NCI-H2196 treated with DMSO at 0.1 percent for 48 hours (cell line): ENCODE measurements around the gene GRIK1.

Source experiments
- DNase-seq: peaks from one replicate; lab custom pipeline; 2025; ENCODE audit not compliant: unreplicated experiment; lab: John Stamatoyannopoulos, UW

GRIK1 gene

GRCh38 chr21:29549614-29550013 is 390.2 kb downstream of the GRIK1 start:
- DNase-seq = no peak

DNA sequence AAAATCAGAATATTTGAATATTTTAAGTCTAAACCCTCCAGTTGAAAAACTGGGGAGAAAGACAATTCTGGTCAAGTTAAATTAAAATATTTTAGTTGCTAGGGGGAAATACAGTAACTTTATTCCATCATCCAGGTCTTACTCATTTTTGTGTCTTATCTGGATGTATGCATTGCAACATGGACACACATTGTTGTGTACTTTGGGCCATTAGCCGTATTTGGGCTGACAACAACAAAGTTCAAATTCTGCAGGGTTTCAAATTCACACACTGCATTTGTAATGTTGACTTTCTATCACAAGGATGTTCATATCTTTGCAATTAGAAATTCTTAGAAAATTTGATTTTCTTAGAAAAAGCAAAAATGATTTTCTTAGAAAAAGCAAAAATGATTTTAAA is 391.8 kb downstream of the GRIK1 start:
- DNase-seq = no peak

DNA sequence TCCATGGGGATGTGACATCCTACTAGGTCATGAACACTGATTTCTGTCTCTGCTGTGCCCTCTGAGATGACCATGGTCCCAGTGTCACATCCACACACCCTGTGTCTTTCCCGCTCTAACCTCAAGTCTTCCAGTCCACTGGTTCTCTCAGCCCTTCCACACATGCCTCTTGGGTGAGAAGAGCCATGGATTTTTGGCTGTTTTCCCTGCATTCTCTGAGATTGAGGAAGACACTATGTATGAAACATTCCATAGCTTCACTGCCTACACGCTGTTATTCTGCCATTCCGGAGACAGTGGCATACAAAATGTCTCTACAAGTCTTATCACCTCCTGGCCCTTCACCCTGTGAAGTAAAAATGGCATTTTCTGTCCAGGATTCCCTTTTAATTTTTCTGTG is 393.7 kb downstream of the GRIK1 start:
- DNase-seq = no peak

DNA sequence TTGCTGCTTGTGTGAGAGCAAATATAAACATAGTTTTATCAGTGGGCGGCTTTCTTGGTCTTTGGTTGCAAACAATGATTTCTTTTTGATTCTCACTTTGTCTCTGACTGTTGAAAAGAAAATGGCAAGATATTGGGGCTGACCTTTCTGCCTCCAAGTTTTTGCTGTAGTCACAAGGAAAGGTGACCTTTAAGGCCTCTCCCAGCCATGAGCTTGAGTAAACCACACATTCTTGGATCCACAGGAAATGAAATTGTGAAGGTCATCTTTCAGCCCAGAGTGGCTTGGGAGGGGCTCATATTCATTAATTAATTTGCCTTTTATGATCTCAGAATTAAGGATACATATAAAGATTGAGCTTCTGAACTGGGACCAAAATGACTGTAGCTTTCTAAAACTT is 399.5 kb downstream of the GRIK1 start:
- DNase-seq = no peak

- DNase-seq = no peak
Observed at GRCh38 chr21:29538115-29538514, 401.7 kb downstream of the GRIK1 start.

- no peak for DNase-seq
Observed at GRCh38 chr21:29534448-29534847, 405.3 kb downstream of the GRIK1 start.

- no peak for DNase-seq
Observed at GRCh38 chr21:29529139-29529538, 410.7 kb downstream of the GRIK1 start.

GRCh38 chr21:29526545-29526944 is 413.3 kb downstream of the GRIK1 start:
- no peak for DNase-seq

DNA sequence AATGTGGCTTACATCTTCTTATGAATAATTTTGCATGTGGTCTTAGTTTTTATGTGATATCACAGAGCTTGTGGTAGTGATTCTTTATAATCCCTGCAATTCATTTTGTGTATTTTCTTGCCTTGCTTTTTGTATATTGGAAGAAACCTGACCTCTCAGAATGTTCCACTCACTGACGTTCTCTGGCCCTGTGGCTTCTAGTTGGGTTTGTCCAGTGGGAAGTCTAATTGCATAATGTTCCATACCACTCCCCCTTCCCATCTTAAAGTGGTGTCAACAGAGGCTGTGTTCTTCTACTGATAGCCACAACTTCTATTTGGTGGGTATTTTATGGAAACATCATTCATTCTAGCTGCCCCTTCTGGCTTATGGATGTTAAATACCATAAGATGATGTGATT is 415.7 kb downstream of the GRIK1 start:
- DNase-seq = no peak

DNA sequence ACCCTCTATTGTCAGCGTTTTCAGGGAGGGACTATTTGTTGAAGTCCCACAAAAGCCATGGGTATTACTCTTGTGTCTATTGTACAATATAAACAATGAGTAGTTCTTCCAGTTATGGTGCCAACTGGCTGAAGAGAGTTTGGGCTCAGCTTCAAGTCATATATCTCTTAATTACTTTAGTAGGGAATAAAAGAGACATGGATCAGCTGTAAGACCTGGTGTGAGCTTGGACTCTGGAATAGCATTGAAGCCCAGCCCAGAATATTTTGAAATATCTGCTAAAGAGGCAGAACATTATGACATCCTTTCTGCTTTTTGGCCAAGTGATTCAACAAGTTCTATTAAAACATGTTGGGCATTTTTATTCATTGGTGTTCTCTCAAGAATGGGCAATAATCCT is 416.1 kb downstream of the GRIK1 start:
- DNase-seq = no peak

DNA sequence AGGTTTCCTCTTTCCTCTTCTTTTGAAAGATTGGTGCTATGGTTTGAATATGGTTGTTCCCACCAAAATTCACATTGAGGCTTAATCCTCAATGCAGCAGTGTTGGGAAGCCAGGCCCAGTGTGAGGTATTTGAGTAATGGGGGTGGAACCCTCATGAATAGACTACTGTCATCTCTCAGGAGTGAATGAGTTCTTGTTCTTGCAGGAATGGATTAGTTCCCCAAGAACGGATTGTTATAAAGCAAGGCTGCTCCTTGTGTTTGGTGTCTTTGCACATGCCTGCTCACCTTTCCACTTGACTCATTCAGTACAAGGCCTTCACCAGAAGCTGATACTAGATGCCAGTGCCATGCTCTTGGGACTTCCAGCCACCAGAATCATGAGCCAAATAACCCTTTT is 417.9 kb downstream of the GRIK1 start:
- DNase-seq = no peak

DNA sequence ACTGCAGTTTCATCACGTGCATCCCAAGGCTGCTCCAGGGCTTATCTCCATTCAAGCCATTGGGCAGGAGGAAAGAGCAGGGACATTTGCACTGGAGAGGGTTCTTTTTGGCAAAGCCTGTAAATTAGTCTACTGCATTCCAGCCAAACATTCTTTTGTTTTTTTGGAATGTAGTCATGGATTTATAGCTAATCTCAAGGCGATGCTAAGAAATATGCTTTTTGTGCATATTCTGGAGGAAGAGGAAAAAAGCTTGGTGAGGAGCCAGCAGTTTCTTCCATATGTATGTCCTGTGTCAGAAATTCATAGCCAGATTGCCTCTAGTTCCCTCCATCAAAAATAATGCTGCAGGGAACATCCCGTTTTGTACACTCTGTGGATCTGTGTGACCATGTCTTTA is 419.6 kb downstream of the GRIK1 start:
- no peak for DNase-seq

- DNase-seq = no peak
Observed at GRCh38 chr21:29514652-29515247, 425.0 kb downstream of the GRIK1 start.

GRCh38 chr21:29513535-29513934 is 426.3 kb downstream of the GRIK1 start:
- DNase-seq = no peak

- no peak for DNase-seq
Observed at GRCh38 chr21:29511096-29511495, 428.7 kb downstream of the GRIK1 start.

DNA sequence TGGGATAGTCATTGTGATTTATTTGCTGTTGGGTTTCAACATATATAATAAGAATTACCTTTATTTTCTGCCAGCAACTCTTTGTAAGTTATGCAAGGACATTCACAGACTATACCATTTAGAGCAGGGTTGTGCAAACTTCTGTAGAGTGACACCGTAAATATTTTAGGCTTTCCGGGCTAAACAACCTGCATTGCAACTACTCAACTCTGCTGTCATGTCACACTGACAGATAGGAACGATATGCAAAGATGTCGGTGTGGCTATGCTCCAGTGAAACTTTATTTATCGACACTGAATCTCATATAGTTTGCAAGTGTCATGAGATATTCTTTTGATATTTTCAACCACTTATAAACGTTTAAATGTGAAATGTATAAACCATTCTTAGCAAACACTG is 430.7 kb downstream of the GRIK1 start:
- no peak for DNase-seq

DNA sequence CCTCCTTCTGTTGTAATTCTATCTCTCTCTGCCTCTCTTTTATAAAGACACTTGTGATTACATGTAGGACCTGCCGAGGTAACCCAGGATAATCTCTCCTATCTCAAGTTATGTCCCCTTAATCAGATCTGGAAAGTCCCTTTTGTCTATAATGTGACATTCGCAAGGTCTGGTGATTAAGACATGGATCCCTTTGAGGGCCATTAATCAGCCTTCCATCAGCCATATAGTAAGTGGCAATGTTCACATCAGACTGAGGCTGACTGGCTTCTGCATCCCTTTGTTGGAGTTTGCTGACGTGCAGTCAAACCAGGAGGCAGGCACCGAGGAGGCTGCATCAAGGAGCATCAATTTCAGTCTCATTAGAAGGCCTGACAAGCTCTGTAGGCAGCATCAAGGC is 431.5 kb downstream of the GRIK1 start:
- DNase-seq = no peak

- DNase-seq = no peak
Observed at GRCh38 chr21:29506947-29507346, 432.8 kb downstream of the GRIK1 start.

- no peak for DNase-seq
Observed at GRCh38 chr21:29506214-29506613, 433.6 kb downstream of the GRIK1 start.

- DNase-seq = no peak
Observed at GRCh38 chr21:29504751-29505321, 435.0 kb downstream of the GRIK1 start.

DNA sequence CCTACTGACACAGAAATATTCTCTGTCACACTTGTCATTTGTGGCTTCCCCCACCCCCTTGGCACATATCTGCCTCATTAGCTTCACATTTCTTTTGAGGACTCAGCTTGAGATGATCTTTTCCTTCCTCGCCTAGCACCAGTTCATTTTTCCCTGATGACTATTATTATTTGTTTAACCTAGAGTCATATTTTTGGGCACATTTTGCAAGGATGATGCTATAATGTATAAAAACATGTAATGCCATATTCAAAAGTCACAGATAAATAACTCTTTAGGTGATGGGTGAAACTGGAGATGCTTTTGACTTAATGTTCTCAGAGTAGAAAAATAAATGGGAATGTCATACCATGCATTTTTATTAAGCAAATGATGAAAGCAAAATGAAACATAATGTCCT is 438.3 kb downstream of the GRIK1 start:
- DNase-seq = no peak

DNA sequence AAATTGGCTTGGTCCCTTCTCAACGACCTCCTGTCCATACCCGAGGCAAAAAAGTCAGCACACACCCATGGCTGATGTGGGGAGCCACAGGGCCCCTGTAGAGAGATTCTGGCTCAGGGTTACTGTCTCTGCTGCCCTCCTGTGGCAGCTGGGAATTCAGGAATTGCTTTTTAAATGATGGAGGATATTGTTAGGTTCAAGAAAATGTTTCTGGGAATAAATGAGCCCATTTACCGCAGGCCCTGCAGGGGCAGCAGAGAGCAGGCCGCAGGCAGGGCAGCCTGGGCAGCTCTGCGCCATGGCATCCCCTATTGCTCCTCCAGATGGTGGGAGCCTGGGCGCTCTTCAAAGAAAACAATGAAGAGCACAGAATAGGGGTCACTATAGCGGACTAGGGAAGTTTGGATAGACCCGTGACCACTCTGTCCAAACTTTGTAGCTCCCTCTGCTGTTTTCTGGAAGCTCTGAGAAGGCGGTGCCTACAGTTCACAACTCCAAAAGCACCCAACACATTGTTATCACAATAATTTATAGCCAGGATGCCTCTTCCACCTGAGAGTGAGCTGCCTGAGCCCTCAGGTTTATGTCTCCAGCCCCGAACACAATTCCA is 440.0 kb downstream of the GRIK1 start:
- DNase-seq = no peak

- no peak for DNase-seq
Observed at GRCh38 chr21:29499229-29499628, 440.6 kb downstream of the GRIK1 start.
